ENCODE measurements around the gene CTXND2. TPM values are rescaled to one million over a fixed set of nuclear protein-coding genes. Genes with fewer than 3 reads are reported as not detected.
A peak's percentile ranks its signal among the peaks of the same experiment; 100 is the strongest.
"Not testable (repeated sequence)": the region's sequence is repeated elsewhere in the genome, so short reads cannot be mapped to it uniquely, and the experiment has no call there.

The CTXND2 gene
- total and polyA plus RNA-seq, 4 experiments from 2014 or later: not detected

- Mint-ChIP-seq H3K27me3 (no peaks in the 10 kb centered on the region), H3K4me3 (peak overlapping the region; percentile 88 to 97 (median 95)), H3K36me3 (peaks cover 13 to 24% of the 10 kb centered on the region in 2 donors), H3K9me3 (no peaks in the 10 kb centered on the region), H3K27ac (peak overlapping the region; percentile 77 to 97 (median 88)), H3K4me1 (peaks cover 28 to 52% (median 43%) of the 10 kb centered on the region in 4 donors)
- Histone ChIP-seq H3K4me3 (ENCODE audit: low read length in 2 of 2) (no peak overlapping the region), H3K36me3 (ENCODE audit: insufficient read depth, low read length) (no peaks in the 10 kb centered on the region), H3K27ac (ENCODE audit: low read depth, low read length) (peak overlapping the region; percentile 26), H3K9me3 (ENCODE audit: control insufficient read depth in 1 of 2, low read length in 2 of 2) (no peaks in the 10 kb centered on the region), H3K27me3 (ENCODE audit: insufficient read depth, low read length) (no peaks in the 10 kb centered on the region), H3K4me1 (ENCODE audit: insufficient read depth, low read length) (peaks cover 25% of the 10 kb centered on the region)
- CTCF ChIA-PET (ENCODE audit: partially characterized antibody): no interaction called here
- peak in 2 of 5 donors; percentile 11 to 20 for DNase-seq
- POLR2A ChIA-PET (ENCODE audit: partially characterized antibody): interaction anchor here (0.8 kb wide), 1 partner anchor 51 kb away, joined by 4 read pairs; the partner anchor contains the start of gene SETDB1
- intact Hi-C loops (cut with micrococcal nuclease): loop anchor here (5.0 kb wide), 5 partner anchors 32 to 512 kb away; partner anchors contain the start of genes CTSS, GOLPH3L, MINDY1 and PRUNE1
These were observed 12.3 kb upstream of the CTXND2 start for GRCh38 chr1:150874455-150875196.

GRCh38 chr1:150875197-150876118, 11.5 kb upstream of the CTXND2 start:
- ChIA-PET CTCF (ENCODE audit: partially characterized antibody) (no interaction called here), POLR2A (ENCODE audit: partially characterized antibody) (interaction anchor here (1.4 to 2.2 kb wide), 3 partner anchors 15 to 178 kb away, joined by 4 to 5 read pairs (median 4); partner anchors contain the start of genes CERS2 and GOLPH3L)
- no peaks in the 10 kb centered on the region for H3K27me3 Mint-ChIP-seq
- intact Hi-C loops (cut with micrococcal nuclease): loop anchor here (1.0 to 5.0 kb wide), 7 partner anchors 33 to 513 kb away; partner anchors contain the start of genes CERS2, CTSS, GOLPH3L and MINDY1
- Histone ChIP-seq H3K27ac (ENCODE audit: low read depth, low read length) (peak overlapping the region; percentile 81), H3K4me3 (ENCODE audit: low read length in 2 of 2) (peak overlapping the region; percentile 60 to 93), H3K9me3 (ENCODE audit: control insufficient read depth in 1 of 2, low read length in 2 of 2) (no peaks in the 10 kb centered on the region), H3K36me3 (ENCODE audit: insufficient read depth, low read length) (no peaks in the 10 kb centered on the region), H3K4me1 (ENCODE audit: insufficient read depth, low read length) (peaks cover 25% of the 10 kb centered on the region), H3K27me3 (ENCODE audit: insufficient read depth, low read length) (no peaks in the 10 kb centered on the region)
- peak overlapping the region; percentile 88 to 97 (median 95) for H3K4me3 Mint-ChIP-seq
- DNase-seq: peak in 4 of 5 donors; percentile 9 to 35 (median 10)
- H3K9me3 Mint-ChIP-seq: no peaks in the 10 kb centered on the region
- peaks cover 24 to 47% (median 38%) of the 10 kb centered on the region in 4 donors for H3K4me1 Mint-ChIP-seq
- peaks cover 10 to 20% of the 10 kb centered on the region in 2 donors for H3K36me3 Mint-ChIP-seq
- H3K27ac Mint-ChIP-seq: peak overlapping the region; percentile 81 to 97 (median 95)

GRCh38 chr1:150876119-150876454, 10.8 kb upstream of the CTXND2 start:
- DNase-seq: no peak
- H3K27ac ChIP-seq (ENCODE audit: low read depth, low read length): peak overlapping the region; percentile 81
- Mint-ChIP-seq H3K4me1 (peaks cover 23 to 47% (median 35%) of the 10 kb centered on the region in 4 donors), H3K4me3 (peak overlapping the region; percentile 88 to 97 (median 95)), H3K27ac (peak overlapping the region; percentile 88 to 97 (median 95)), H3K9me3 (no peaks in the 10 kb centered on the region), H3K27me3 (no peaks in the 10 kb centered on the region), H3K36me3 (peaks cover 10 to 19% of the 10 kb centered on the region in 2 donors)
- H3K36me3 ChIP-seq (ENCODE audit: insufficient read depth, low read length): no peaks in the 10 kb centered on the region
- no peaks in the 10 kb centered on the region for H3K27me3 ChIP-seq (ENCODE audit: insufficient read depth, low read length)
- H3K4me1 ChIP-seq (ENCODE audit: insufficient read depth, low read length): peaks cover 25% of the 10 kb centered on the region
- intact Hi-C loops (cut with micrococcal nuclease): loop anchor here (1.0 to 5.0 kb wide), 7 partner anchors 34 to 514 kb away; partner anchors contain the start of genes CERS2, CTSS, GOLPH3L and MINDY1
- H3K4me3 ChIP-seq (ENCODE audit: low read length in 2 of 2): peak overlapping the region; percentile 60 to 93
- ChIA-PET POLR2A (ENCODE audit: partially characterized antibody) (interaction anchor here (1.2 to 2.2 kb wide), 5 partner anchors 14 to 179 kb away, joined by 3 to 5 read pairs (median 4); partner anchors contain the start of genes CERS2, GOLPH3L and SETDB1), CTCF (ENCODE audit: partially characterized antibody) (no interaction called here)
- no peaks in the 10 kb centered on the region for H3K9me3 ChIP-seq (ENCODE audit: control insufficient read depth in 1 of 2, low read length in 2 of 2)

- intact Hi-C loops (cut with micrococcal nuclease): loop anchor here (5.0 kb wide), 5 partner anchors 37 to 517 kb away; partner anchors contain the start of genes CTSS, GOLPH3L, MINDY1 and PRUNE1
- H3K27me3 ChIP-seq (ENCODE audit: insufficient read depth, low read length); H3K9me3 Mint-ChIP-seq; H3K27me3 Mint-ChIP-seq; H3K4me3 Mint-ChIP-seq; H3K9me3 ChIP-seq (ENCODE audit: control insufficient read depth in 1 of 2, low read length in 2 of 2); H3K27ac ChIP-seq (ENCODE audit: low read depth, low read length); H3K36me3 ChIP-seq (ENCODE audit: insufficient read depth, low read length); POLR2A ChIA-PET (ENCODE audit: partially characterized antibody); H3K4me3 ChIP-seq (ENCODE audit: low read length in 2 of 2); H3K27ac Mint-ChIP-seq; DNase-seq: not testable (repeated sequence)
- CTCF ChIA-PET (ENCODE audit: partially characterized antibody): interaction anchor here (0.7 kb wide), 1 partner anchor 365 kb away, joined by 3 read pairs; no protein-coding TSS in a partner anchor
- peaks cover 0 to 12% of the 10 kb centered on the region in 2 donors for H3K36me3 Mint-ChIP-seq
- peaks cover 25% of the 10 kb centered on the region for H3K4me1 ChIP-seq (ENCODE audit: insufficient read depth, low read length)
- H3K4me1 Mint-ChIP-seq: peaks cover 19 to 31% (median 26%) of the 10 kb centered on the region in 4 donors
These were observed 8.0 kb upstream of the CTXND2 start for GRCh38 chr1:150878931-150879330.

DNA sequence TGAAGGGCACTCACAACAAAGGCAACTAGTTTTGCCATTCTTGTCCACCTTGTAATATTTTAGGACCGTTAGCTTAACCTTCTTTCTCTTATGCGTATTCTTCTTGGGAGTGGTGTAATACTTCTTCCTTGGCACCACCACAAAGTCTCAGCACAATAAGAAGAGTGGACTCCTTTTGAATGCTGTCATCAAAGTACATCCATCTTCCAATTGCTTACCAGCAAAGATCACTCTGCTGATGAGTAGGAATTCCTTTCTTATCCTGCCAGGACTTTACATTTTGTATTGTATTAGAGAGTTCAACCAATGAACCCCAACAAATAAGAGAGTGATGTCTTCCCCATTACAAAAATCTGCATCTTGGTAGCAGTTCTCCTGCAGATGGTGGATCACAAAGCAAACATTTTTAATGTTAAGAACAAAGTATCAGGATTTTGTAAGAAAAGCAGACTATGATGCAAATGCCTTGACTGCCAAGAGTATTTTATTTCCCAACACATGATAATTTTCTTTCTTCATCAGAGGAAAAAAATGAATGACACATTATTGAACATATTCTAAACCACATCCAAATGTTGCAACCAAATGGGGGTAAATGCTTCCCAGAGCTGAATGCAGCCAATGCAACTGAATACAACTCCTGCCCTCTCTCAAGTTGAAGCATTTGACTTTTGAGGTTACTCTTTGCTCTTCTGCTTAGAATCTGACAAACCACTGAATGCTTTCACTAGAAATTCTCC, 5.4 kb upstream of the CTXND2 start:
- H3K27ac Mint-ChIP-seq: no peak overlapping the region
- peaks cover 5 to 10% (median 8%) of the 10 kb centered on the region in 4 donors for H3K4me1 Mint-ChIP-seq
- peaks cover 0 to 1% of the 10 kb centered on the region in 2 donors for H3K27me3 Mint-ChIP-seq
- ChIA-PET POLR2A (ENCODE audit: partially characterized antibody) (no interaction called here), CTCF (ENCODE audit: partially characterized antibody) (no interaction called here)
- DNase-seq: no peak
- intact Hi-C loops (cut with micrococcal nuclease): no loop called here
- Histone ChIP-seq H3K9me3 (ENCODE audit: control insufficient read depth in 1 of 2, low read length in 2 of 2) (no peaks in the 10 kb centered on the region), H3K4me1 (ENCODE audit: insufficient read depth, low read length) (peaks cover 6% of the 10 kb centered on the region), H3K27me3 (ENCODE audit: insufficient read depth, low read length) (no peaks in the 10 kb centered on the region), H3K4me3 (ENCODE audit: low read length in 2 of 2) (no peak overlapping the region), H3K27ac (ENCODE audit: low read depth, low read length) (no peak overlapping the region), H3K36me3 (ENCODE audit: insufficient read depth, low read length) (no peaks in the 10 kb centered on the region)
- peaks cover 0 to 3% of the 10 kb centered on the region in 2 donors for H3K36me3 Mint-ChIP-seq
- H3K4me3 Mint-ChIP-seq: no peak overlapping the region
- H3K9me3 Mint-ChIP-seq: no peaks in the 10 kb centered on the region

DNA sequence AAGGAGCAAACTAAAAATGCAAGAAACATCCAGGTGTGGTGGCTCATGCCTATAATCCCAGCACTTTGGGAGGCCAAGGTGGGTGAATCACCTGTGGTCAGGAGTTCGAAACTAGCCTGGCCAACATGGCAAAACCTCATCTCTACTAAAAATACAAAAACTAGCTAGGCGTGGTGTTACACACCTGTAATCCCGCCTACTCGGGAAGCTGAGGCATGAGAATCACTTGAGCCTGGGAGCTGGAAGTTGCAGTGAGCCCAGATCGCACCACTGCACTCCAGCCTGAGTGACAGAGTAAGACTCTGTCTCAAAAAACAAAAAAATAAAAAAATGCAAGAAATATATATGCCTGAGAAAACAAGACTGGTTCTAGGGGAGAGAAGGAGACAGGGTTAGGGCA, 3.8 kb upstream of the CTXND2 start:
- H3K27ac ChIP-seq (ENCODE audit: low read depth, low read length); H3K9me3 Mint-ChIP-seq; DNase-seq; H3K36me3 ChIP-seq (ENCODE audit: insufficient read depth, low read length); intact Hi-C loops (cut with micrococcal nuclease); H3K27me3 ChIP-seq (ENCODE audit: insufficient read depth, low read length); H3K4me3 ChIP-seq (ENCODE audit: low read length in 2 of 2); H3K9me3 ChIP-seq (ENCODE audit: control insufficient read depth in 1 of 2, low read length in 2 of 2); H3K4me3 Mint-ChIP-seq; H3K36me3 Mint-ChIP-seq; H3K27me3 Mint-ChIP-seq; POLR2A ChIA-PET (ENCODE audit: partially characterized antibody); CTCF ChIA-PET (ENCODE audit: partially characterized antibody); H3K4me1 Mint-ChIP-seq; H3K4me1 ChIP-seq (ENCODE audit: insufficient read depth, low read length): not testable (repeated sequence)
- peak overlapping the region in 1 of 7 donors; percentile 37 for H3K27ac Mint-ChIP-seq
